GM12878 (cell line): ENCODE measurements around the gene RBSN. TPM values are rescaled to one million over a fixed set of nuclear protein-coding genes. Genes with fewer than 3 reads are reported as not detected.

Experiments
- BHLHE40 ChIP-seq, 2 experiments: fragments of 450-650 bp in 1 of 2; IDR thresholded peaks; 2 replicates each; pipeline ENCODE4 v1.6.1; 2011 to 2017; ENCODE audit warnings: low read depth in 2 of 2, borderline replicate concordance in 1 of 2, improper control_type of control experiment in 1 of 2, low read length in 1 of 2, mild to moderate bottlenecking in 1 of 2
- BMI1 ChIP-seq: fragments of 450-650 bp; IDR thresholded peaks from 2 replicates; pipeline ENCODE4 v1.6.1; 2016; ENCODE audit warnings: mild to moderate bottlenecking, moderate library complexity, borderline replicate concordance
- CEBPZ ChIP-seq: fragments of 150-350 bp; IDR thresholded peaks from 2 replicates; pipeline ENCODE4 v1.6.1; 2016; ENCODE audit warnings: low read depth, low read length
- CHD4 ChIP-seq: fragments of 200-600 bp; sonication (generic); IDR thresholded peaks from 2 replicates; pipeline ENCODE4 v1.6.1; 2016; ENCODE audit warnings: mild to moderate bottlenecking
- HDAC6 ChIP-seq: fragments of 200-600 bp; sonication (generic); IDR thresholded peaks from one replicate; pipeline ENCODE4 v1.8.0; 2017; ENCODE audit warnings: antibody characterized with exemption; ENCODE audit not compliant: unreplicated experiment
- IKZF2 ChIP-seq, 2 experiments: fragments of 450-650 bp; IDR thresholded peaks; 2 replicates each; pipeline ENCODE4 v1.6.1; 2017; ENCODE audit warnings: mild to moderate bottlenecking in 2 of 2, moderate library complexity in 2 of 2
- IRF4 ChIP-seq: IDR thresholded peaks from 2 replicates; pipeline ENCODE4 v1.6.1; 2011; ENCODE audit warnings: low read depth, low read length
- JUND ChIP-seq: IDR thresholded peaks from 2 replicates; pipeline ENCODE4 v1.6.1; 2012; ENCODE audit warnings: low read depth, mild to moderate bottlenecking, low read length, improper control_type of control experiment, moderate library complexity
- MTA2 ChIP-seq: fragments of 450-650 bp; IDR thresholded peaks from 2 replicates; pipeline ENCODE4 v1.6.1; 2016; ENCODE audit warnings: low read depth, mild to moderate bottlenecking, moderate library complexity
- NR2C1 ChIP-seq: fragments of 450-650 bp; IDR thresholded peaks from 2 replicates; pipeline ENCODE4 v1.6.1; 2017; ENCODE audit warnings: antibody characterized with exemption, mild to moderate bottlenecking, moderate library complexity
- NR2C2 ChIP-seq: IDR thresholded peaks from 2 replicates; pipeline ENCODE4 v1.6.1; 2011; ENCODE audit warnings: borderline replicate concordance, low read depth; ENCODE audit not compliant: control insufficient read depth, insufficient read length
- POLR2AphosphoS2 ChIP-seq: IDR thresholded peaks from 2 replicates; pipeline ENCODE4 v1.6.1; 2011; ENCODE audit warnings: low read depth, mild to moderate bottlenecking, low read length, improper control_type of control experiment, moderate library complexity
- SREBF2 ChIP-seq: IDR thresholded peaks from 2 replicates; pipeline ENCODE4 v1.6.1; 2012; ENCODE audit warnings: mild to moderate bottlenecking, low read length
- SUPT20H ChIP-seq: IDR thresholded peaks from 2 replicates; pipeline ENCODE4 v1.6.1; 2011; ENCODE audit warnings: low read depth, mild to moderate bottlenecking, low read length, moderate library complexity, borderline replicate concordance; ENCODE audit not compliant: control insufficient read depth
- YY1 ChIP-seq: IDR thresholded peaks from 2 replicates; pipeline ENCODE4 v1.6.1; 2011; ENCODE audit warnings: low read depth, mild to moderate bottlenecking, low read length
- ZNF592 ChIP-seq: fragments of 450-650 bp; IDR thresholded peaks from 2 replicates; pipeline ENCODE4 v1.6.1; 2017; ENCODE audit warnings: mild to moderate bottlenecking, moderate library complexity
- polyA plus RNA-seq, 11 experiments: library from polyadenylated mRNA; depleted of rRNA in 4 of 11; unstranded in 6 of 11; stranded (reverse) in 5 of 11; fragments of >200 nt; fragmentation: Nextera tagmentation in 4 of 11; fragmentation: Illumina TruSeq in 1 of 11; extraction: Ambion mirVana in 4 of 11; extraction: Trizol in 1 of 11; gene quantifications; 1 replicate in 1 of 11; 2 replicates in 10 of 11; pipeline versions ENCODE4 v1.2.1 to v1.2.3, GENCODE V29; 2011 to 2016; ENCODE audit warnings: inconsistent platforms in 2 of 11, missing spikeins in 2 of 11, low read depth in 1 of 11
- total RNA-seq, 4 experiments: library from RNA; depleted of rRNA in 3 of 4; stranded (reverse); fragments of >200 nt in 3 of 4; fragmentation: Illumina TruSeq in 1 of 4; extraction: Trizol in 1 of 4; gene quantifications; 2 replicates each; pipeline versions ENCODE4 v1.2.1 to v1.2.3, GENCODE V29; 2013 to 2021
- TF ChIP-seq, protein P1 (sequence below): fragments of 450-650 bp; IDR thresholded peaks from 2 replicates; pipeline ENCODE4 v1.6.1; 2016; ENCODE audit warnings: mild to moderate bottlenecking

RBSN gene
- total and polyA plus RNA-seq, 10 of the 15 experiments (the other 5 are each of a cell fraction or from before 2014, with no cell fraction given): 2.0 to 17.5 (median 10.5) TPM

GRCh38 chr3:15098503-15099363 lies at the start of gene RBSN (continued):
- TF ChIP-seq IKZF2 (IDR thresholded peaks at IDR 0.05): peak; percentile 48 to 73
- TF ChIP-seq IRF4: no peak; the same call in 1 of the 2 replicates
- TF ChIP-seq NR2C1: peak; percentile 67
- peak; percentile 98 for TF ChIP-seq POLR2AphosphoS2
- no peak for TF ChIP-seq SUPT20H
- TF ChIP-seq ZNF592: no peak
- TF ChIP-seq BHLHE40 (IDR thresholded peaks at IDR 0.05; ENCODE audit: borderline replicate concordance in 1 of 2, low read depth in 2 of 2, low read length in 1 of 2): peak; percentile 68 to 76
- no peak; the same call in 1 of the 2 replicates for TF ChIP-seq JUND
- no peak for TF ChIP-seq HDAC6
- TF ChIP-seq BMI1: no peak
- TF ChIP-seq, protein P1, sequence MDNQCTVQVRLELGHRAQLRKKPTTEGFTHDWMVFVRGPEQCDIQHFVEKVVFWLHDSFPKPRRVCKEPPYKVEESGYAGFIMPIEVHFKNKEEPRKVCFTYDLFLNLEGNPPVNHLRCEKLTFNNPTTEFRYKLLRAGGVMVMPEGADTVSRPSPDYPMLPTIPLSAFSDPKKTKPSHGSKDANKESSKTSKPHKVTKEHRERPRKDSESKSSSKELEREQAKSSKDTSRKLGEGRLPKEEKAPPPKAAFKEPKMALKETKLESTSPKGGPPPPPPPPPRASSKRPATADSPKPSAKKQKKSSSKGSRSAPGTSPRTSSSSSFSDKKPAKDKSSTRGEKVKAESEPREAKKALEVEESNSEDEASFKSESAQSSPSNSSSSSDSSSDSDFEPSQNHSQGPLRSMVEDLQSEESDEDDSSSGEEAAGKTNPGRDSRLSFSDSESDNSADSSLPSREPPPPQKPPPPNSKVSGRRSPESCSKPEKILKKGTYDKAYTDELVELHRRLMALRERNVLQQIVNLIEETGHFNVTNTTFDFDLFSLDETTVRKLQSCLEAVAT: peak; percentile 100
- TF ChIP-seq NR2C2: peak; percentile 98
- no peak for TF ChIP-seq SREBF2
- peak; percentile 98 for TF ChIP-seq YY1
- peak; percentile 74 for TF ChIP-seq CEBPZ
- no peak for TF ChIP-seq CHD4
- TF ChIP-seq MTA2: peak; percentile 80; the same call in 1 of the 2 replicates
